Measurements from ENCODE around the gene PAPPA. TPM values are rescaled to one million over a fixed set of nuclear protein-coding genes. Genes with fewer than 3 reads are reported as not detected.

PAPPA gene
- total and polyA plus RNA-seq, 2 of the 8 experiments (the other 6 are each of a cell fraction or from before 2014, with no cell fraction given), result 0.18 to 0.63 TPM

DNA sequence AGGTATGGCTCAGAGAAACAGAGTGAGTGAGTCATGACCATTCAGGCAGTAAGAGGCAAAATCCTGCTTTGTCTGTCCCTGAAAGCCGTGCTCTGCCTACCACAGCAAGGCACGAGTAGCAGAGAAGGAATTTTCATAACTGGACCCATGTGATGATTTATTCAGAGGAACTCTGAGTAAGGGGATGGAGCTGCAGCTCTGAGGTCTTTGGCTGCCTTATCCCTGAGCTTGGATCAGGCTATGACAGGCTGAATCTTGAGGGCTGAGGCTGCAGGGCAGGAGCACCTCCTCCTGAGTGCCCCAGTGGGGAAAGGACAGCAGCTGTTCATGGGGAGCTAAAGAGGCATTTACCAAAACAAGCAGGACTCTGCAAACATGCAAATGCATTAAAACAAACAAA lies 183.4 kb downstream of the PAPPA start (continued):
- TF ChIP-seq, protein P1, sequence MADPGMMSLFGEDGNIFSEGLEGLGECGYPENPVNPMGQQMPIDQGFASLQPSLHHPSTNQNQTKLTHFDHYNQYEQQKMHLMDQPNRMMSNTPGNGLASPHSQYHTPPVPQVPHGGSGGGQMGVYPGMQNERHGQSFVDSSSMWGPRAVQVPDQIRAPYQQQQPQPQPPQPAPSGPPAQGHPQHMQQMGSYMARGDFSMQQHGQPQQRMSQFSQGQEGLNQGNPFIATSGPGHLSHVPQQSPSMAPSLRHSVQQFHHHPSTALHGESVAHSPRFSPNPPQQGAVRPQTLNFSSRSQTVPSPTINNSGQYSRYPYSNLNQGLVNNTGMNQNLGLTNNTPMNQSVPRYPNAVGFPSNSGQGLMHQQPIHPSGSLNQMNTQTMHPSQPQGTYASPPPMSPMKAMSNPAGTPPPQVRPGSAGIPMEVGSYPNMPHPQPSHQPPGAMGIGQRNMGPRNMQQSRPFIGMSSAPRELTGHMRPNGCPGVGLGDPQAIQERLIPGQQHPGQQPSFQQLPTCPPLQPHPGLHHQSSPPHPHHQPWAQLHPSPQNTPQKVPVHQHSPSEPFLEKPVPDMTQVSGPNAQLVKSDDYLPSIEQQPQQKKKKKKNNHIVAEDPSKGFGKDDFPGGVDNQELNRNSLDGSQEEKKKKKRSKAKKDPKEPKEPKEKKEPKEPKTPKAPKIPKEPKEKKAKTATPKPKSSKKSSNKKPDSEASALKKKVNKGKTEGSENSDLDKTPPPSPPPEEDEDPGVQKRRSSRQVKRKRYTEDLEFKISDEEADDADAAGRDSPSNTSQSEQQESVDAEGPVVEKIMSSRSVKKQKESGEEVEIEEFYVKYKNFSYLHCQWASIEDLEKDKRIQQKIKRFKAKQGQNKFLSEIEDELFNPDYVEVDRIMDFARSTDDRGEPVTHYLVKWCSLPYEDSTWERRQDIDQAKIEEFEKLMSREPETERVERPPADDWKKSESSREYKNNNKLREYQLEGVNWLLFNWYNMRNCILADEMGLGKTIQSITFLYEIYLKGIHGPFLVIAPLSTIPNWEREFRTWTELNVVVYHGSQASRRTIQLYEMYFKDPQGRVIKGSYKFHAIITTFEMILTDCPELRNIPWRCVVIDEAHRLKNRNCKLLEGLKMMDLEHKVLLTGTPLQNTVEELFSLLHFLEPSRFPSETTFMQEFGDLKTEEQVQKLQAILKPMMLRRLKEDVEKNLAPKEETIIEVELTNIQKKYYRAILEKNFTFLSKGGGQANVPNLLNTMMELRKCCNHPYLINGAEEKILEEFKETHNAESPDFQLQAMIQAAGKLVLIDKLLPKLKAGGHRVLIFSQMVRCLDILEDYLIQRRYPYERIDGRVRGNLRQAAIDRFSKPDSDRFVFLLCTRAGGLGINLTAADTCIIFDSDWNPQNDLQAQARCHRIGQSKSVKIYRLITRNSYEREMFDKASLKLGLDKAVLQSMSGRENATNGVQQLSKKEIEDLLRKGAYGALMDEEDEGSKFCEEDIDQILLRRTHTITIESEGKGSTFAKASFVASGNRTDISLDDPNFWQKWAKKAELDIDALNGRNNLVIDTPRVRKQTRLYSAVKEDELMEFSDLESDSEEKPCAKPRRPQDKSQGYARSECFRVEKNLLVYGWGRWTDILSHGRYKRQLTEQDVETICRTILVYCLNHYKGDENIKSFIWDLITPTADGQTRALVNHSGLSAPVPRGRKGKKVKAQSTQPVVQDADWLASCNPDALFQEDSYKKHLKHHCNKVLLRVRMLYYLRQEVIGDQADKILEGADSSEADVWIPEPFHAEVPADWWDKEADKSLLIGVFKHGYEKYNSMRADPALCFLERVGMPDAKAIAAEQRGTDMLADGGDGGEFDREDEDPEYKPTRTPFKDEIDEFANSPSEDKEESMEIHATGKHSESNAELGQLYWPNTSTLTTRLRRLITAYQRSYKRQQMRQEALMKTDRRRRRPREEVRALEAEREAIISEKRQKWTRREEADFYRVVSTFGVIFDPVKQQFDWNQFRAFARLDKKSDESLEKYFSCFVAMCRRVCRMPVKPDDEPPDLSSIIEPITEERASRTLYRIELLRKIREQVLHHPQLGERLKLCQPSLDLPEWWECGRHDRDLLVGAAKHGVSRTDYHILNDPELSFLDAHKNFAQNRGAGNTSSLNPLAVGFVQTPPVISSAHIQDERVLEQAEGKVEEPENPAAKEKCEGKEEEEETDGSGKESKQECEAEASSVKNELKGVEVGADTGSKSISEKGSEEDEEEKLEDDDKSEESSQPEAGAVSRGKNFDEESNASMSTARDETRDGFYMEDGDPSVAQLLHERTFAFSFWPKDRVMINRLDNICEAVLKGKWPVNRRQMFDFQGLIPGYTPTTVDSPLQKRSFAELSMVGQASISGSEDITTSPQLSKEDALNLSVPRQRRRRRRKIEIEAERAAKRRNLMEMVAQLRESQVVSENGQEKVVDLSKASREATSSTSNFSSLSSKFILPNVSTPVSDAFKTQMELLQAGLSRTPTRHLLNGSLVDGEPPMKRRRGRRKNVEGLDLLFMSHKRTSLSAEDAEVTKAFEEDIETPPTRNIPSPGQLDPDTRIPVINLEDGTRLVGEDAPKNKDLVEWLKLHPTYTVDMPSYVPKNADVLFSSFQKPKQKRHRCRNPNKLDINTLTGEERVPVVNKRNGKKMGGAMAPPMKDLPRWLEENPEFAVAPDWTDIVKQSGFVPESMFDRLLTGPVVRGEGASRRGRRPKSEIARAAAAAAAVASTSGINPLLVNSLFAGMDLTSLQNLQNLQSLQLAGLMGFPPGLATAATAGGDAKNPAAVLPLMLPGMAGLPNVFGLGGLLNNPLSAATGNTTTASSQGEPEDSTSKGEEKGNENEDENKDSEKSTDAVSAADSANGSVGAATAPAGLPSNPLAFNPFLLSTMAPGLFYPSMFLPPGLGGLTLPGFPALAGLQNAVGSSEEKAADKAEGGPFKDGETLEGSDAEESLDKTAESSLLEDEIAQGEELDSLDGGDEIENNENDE (IDR thresholded peaks at IDR 0.05; ENCODE audit: insufficient replicate concordance, low read length), result peak; percentile 59
- TF ChIP-seq KDM4A (IDR thresholded peaks at IDR 0.05; ENCODE audit: low read depth, low read length, severe bottlenecking), result no peak

Measured in H1 (cell line).